Loucy (cell line): ENCODE results near the gene CXorf38.
"Not testable (repeated sequence)": the region's sequence is repeated elsewhere in the genome, so short reads cannot be mapped to it uniquely, and the experiment has no call there.

Experiments
- H2AFZ ChIP-seq: fragments of 200-600 bp; sonication (generic); 2 replicates; pipeline ENCODE4 v1.6.0; 2016; ENCODE audit warnings: antibody characterized with exemption, mild to moderate bottlenecking, low read length, moderate library complexity
- H3F3A ChIP-seq: fragments of 200-600 bp; 2 replicates; pipeline ENCODE4 v1.6.0; 2016; ENCODE audit warnings: antibody characterized with exemption, low read depth, mild to moderate bottlenecking
- H3K27me3 ChIP-seq: fragments of 200-600 bp; sonication (generic); 2 replicates; pipeline ENCODE4 v1.6.1; 2014; ENCODE audit warnings: low read length, mild to moderate bottlenecking; ENCODE audit not compliant: insufficient read depth, poor library complexity, severe bottlenecking
- H3K36me3 ChIP-seq: fragments of 200-600 bp; sonication (generic); 2 replicates; pipeline ENCODE4 v1.6.1; 2016; ENCODE audit warnings: low read length; ENCODE audit not compliant: insufficient read depth
- H3K4me1 ChIP-seq: fragments of 200-600 bp; sonication (generic); 2 replicates; pipeline ENCODE4 v1.5.1; 2014; ENCODE audit warnings: low read length, mild to moderate bottlenecking; ENCODE audit not compliant: insufficient read depth, poor library complexity, severe bottlenecking
- H3K4me2 ChIP-seq: fragments of 200-600 bp; sonication (generic); 2 replicates; pipeline ENCODE4 v1.6.0; 2014; ENCODE audit warnings: antibody characterized with exemption, low read length, low read depth, mild to moderate bottlenecking; ENCODE audit not compliant: poor library complexity, severe bottlenecking
- H3K4me3 ChIP-seq: fragments of 200-600 bp; sonication (generic); 2 replicates; pipeline ENCODE4 v1.5.1; 2014; ENCODE audit warnings: low read length, mild to moderate bottlenecking, mixed read lengths; ENCODE audit not compliant: poor library complexity, severe bottlenecking
- H3K79me2 ChIP-seq: fragments of 200-600 bp; sonication (generic); 2 replicates; pipeline ENCODE4 v1.6.1; 2014; ENCODE audit warnings: low read length; ENCODE audit not compliant: insufficient read depth
- H3K9ac ChIP-seq: fragments of 200-600 bp; sonication (generic); 2 replicates; pipeline ENCODE4 v1.6.0; 2014; ENCODE audit warnings: mild to moderate bottlenecking, low read depth, low read length, moderate library complexity; ENCODE audit not compliant: poor library complexity, severe bottlenecking
- H3K9me2 ChIP-seq: fragments of 200-600 bp; sonication (generic); replicated peaks from 2 replicates; pipeline ENCODE4 v1.6.1; 2016; ENCODE audit warnings: low read depth, low read length, mixed read lengths
- H3K9me3 ChIP-seq: fragments of 200-600 bp; sonication (generic); 2 replicates; pipeline ENCODE4 v1.6.1; 2014; ENCODE audit warnings: mild to moderate bottlenecking, antibody characterized with exemption, low read length, low read depth; ENCODE audit not compliant: insufficient read depth
- H4K20me1 ChIP-seq: fragments of 200-600 bp; sonication (generic); 2 replicates; pipeline ENCODE4 v1.6.0; 2014; ENCODE audit warnings: antibody characterized with exemption, low read length, mild to moderate bottlenecking; ENCODE audit not compliant: insufficient read depth, poor library complexity, severe bottlenecking
- EZH2phosphoT487 ChIP-seq: fragments of 200-600 bp; IDR thresholded peaks from 2 replicates; pipeline ENCODE4 v1.6.1; 2018; ENCODE audit warnings: antibody characterized with exemption, mild to moderate bottlenecking, moderate library complexity, borderline replicate concordance
- TF ChIP-seq, protein P1 (sequence below): fragments of 200-600 bp; sonication (generic); conservative IDR thresholded peaks from 2 replicates; pipeline ENCODE4 v1.5.1; 2014; ENCODE audit warnings: mild to moderate bottlenecking, antibody characterized with exemption, low read length

CXorf38 gene

DNA sequence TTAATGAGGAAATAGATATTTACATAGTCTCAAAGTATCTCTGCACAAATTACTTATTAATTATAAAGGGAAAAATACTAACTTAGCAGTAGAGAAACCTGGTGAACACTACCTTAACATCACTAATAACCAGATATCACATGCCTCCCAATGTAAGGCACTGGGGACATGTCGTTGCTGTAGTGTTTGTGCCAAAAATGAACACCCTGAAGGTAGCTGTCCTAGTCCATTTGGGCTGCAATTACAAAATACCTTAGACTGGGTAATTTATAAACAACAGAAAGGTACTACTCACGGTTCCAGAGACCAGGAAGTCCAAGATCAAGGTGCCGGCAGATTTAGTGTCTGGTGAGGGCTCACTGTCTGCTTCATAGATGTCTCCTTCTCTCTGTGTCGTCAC, 34.9 kb downstream of the CXorf38 start:
- Histone ChIP-seq H3K9ac (no peak overlapping the region), H3F3A (no peaks in the 10 kb centered on the region), H2AFZ (no peak overlapping the region), H3K79me2 (no peaks in the 10 kb centered on the region), H3K9me3 (no peaks in the 10 kb centered on the region), H3K9me2 (no peaks in the 10 kb centered on the region), H3K27me3 (no peaks in the 10 kb centered on the region), H3K4me1 (no peaks in the 10 kb centered on the region), H4K20me1 (no peaks in the 10 kb centered on the region), H3K4me2 (no peak overlapping the region), H3K4me3 (no peak overlapping the region), H3K36me3 (no peaks in the 10 kb centered on the region)
- TF ChIP-seq, protein P1, sequence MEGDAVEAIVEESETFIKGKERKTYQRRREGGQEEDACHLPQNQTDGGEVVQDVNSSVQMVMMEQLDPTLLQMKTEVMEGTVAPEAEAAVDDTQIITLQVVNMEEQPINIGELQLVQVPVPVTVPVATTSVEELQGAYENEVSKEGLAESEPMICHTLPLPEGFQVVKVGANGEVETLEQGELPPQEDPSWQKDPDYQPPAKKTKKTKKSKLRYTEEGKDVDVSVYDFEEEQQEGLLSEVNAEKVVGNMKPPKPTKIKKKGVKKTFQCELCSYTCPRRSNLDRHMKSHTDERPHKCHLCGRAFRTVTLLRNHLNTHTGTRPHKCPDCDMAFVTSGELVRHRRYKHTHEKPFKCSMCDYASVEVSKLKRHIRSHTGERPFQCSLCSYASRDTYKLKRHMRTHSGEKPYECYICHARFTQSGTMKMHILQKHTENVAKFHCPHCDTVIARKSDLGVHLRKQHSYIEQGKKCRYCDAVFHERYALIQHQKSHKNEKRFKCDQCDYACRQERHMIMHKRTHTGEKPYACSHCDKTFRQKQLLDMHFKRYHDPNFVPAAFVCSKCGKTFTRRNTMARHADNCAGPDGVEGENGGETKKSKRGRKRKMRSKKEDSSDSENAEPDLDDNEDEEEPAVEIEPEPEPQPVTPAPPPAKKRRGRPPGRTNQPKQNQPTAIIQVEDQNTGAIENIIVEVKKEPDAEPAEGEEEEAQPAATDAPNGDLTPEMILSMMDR, result no peak
- no peak for TF ChIP-seq EZH2phosphoT487

DNA sequence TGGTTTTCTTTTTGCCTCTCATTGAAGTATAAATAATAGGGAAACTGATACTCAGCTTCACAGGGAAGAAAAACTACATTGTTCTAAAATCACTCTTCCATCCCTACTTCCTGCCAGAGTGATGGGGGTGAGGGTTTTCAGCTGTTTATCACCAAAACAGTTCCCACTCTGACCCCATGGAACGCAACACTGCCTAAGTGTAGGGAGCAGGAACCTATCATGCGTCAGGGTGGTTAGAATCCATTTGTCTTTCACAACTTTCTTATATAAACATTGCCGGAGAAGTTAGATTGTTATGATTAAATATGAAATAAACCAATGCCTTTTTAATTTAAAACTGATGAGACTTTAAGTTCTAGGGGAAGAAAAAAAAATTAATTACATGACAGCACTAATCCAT, 40.0 kb downstream of the CXorf38 start:
- no peaks in the 10 kb centered on the region for H3K27me3 ChIP-seq
- TF ChIP-seq EZH2phosphoT487, result no peak
- TF ChIP-seq, protein P1, result no peak
- peaks cover 6% of the 10 kb centered on the region; the same call in 1 of the 2 replicates for H3K36me3 ChIP-seq
- H3K9me2 ChIP-seq, result no peaks in the 10 kb centered on the region
- H2AFZ ChIP-seq, result no peak overlapping the region
- H3K4me2 ChIP-seq, result no peak overlapping the region
- H3F3A ChIP-seq, result no peaks in the 10 kb centered on the region
- no peaks in the 10 kb centered on the region for H3K9me3 ChIP-seq
- no peaks in the 10 kb centered on the region for H3K79me2 ChIP-seq
- no peaks in the 10 kb centered on the region for H4K20me1 ChIP-seq
- no peak overlapping the region for H3K9ac ChIP-seq
- H3K4me1 ChIP-seq, result no peaks in the 10 kb centered on the region
- no peak overlapping the region for H3K4me3 ChIP-seq

DNA sequence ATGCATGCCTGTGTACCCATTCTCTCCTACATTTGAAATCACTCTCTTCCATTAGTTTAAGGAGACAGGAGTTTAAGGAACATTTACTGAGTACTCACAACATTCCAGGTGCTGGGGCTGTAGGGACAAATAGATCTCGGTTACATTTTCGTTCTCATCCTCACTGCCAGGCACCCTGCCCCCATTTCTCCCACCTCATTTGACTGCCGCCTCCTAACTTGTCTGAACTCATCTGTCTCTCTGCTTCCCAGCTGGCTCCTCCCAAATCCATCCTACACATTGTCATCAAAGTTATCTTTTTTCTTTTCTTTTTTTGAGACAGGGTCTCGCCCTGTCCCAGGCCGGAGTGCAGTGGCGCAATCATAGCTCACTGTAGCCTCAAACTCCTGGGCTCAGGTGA, 43.9 kb downstream of the CXorf38 start:
- no peaks in the 10 kb centered on the region for H3K9me3 ChIP-seq
- no peaks in the 10 kb centered on the region for H3K4me1 ChIP-seq
- H4K20me1 ChIP-seq, result no peaks in the 10 kb centered on the region
- no peak overlapping the region for H3K4me2 ChIP-seq
- H2AFZ ChIP-seq, result no peak overlapping the region
- H3K27me3 ChIP-seq, result no peaks in the 10 kb centered on the region
- no peaks in the 10 kb centered on the region for H3K79me2 ChIP-seq
- H3K9ac ChIP-seq, result no peak overlapping the region
- no peak for TF ChIP-seq EZH2phosphoT487
- TF ChIP-seq, protein P1, result no peak
- H3K9me2 ChIP-seq, result no peaks in the 10 kb centered on the region
- no peak overlapping the region for H3K4me3 ChIP-seq
- H3K36me3 ChIP-seq, result peaks cover 36% of the 10 kb centered on the region; the same call in 1 of the 2 replicates
- H3F3A ChIP-seq, result no peaks in the 10 kb centered on the region

- H2AFZ ChIP-seq, H3K79me2 ChIP-seq, H3K4me2 ChIP-seq, H3K9me3 ChIP-seq, H3K4me1 ChIP-seq, H3K9ac ChIP-seq, H3K4me3 ChIP-seq, H3K27me3 ChIP-seq, H3K9me2 ChIP-seq, H4K20me1 ChIP-seq, H3F3A ChIP-seq: not testable (repeated sequence)
- H3K36me3 ChIP-seq, result peaks cover 10% of the 10 kb centered on the region; the same call in 1 of the 2 replicates
Observed at GRCh38 chrX:40589616-40590321, 57.6 kb downstream of the CXorf38 start.

DNA sequence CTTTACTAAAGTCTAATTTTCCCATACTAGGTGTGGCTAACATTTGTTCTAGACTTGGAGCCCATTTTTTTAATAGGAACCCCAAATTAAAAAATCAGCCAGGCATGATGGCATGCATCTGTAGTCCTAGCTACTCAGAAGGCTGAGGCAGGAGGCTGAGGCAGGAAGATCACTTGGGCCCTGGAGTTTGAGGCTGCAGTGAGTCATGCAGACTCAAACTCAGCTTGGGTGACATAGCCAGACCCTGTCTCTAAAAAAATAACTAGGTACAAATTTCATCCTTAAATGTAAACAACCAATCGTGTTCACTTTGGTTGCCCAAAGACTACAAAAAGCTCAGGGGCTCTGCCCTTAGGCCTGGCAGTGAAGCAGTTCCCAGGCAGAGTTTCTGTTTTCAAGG, 59.7 kb downstream of the CXorf38 start:
- Histone ChIP-seq H3K36me3 (peaks cover 10% of the 10 kb centered on the region; the same call in 1 of the 2 replicates), H3K79me2 (peaks cover 13% of the 10 kb centered on the region)
- not testable (repeated sequence) for H3K27me3 ChIP-seq, H2AFZ ChIP-seq, H3K9ac ChIP-seq, H4K20me1 ChIP-seq, H3K4me2 ChIP-seq, H3K4me3 ChIP-seq, H3F3A ChIP-seq, H3K9me2 ChIP-seq, H3K9me3 ChIP-seq, H3K4me1 ChIP-seq
